Pancreas (tissue), 10 donors: Measurements from ENCODE around the gene ADCY3. TPM values are rescaled to one million over a fixed set of nuclear protein-coding genes. Genes with fewer than 3 reads are reported as not detected.

ENCODE experiments used
- ATAC-seq, 4 donors: fragments of 200-7000 bp; cut with Tn5 transposase; one replicate each; pipeline versions ENCODE4 v1.8.0 to v1.9.1; 2020; ENCODE audit warnings: mild to moderate bottlenecking in 4 of 4, moderate library complexity in 4 of 4
- DNase-seq, 6 donors: peaks; one replicate each; pipeline ENCODE4 v3.0.0-alpha.2; 2020
- FAIRE-seq: peaks from 2 replicates; lab custom pipeline; 2012; peaks lifted over from hg19 to GRCh38; lab: Jason Lieb, UNC
- H3K27ac ChIP-seq, 4 donors: fragments of 200-600 bp; sonication (generic); 1 replicate in 3 of 4; 2 replicates in 1 of 4; pipeline versions ENCODE4 v1.5.0 to v1.8.0; 2020
- H3K27me3 ChIP-seq, 4 donors: fragments of 200-600 bp; one replicate each; pipeline ENCODE4 v1.8.0; 2021
- H3K36me3 ChIP-seq, 3 donors: fragments of 200-600 bp; sonication (generic) in 1 of 3; one replicate each; pipeline versions ENCODE4 v1.5.0 to v1.8.0; 2020 to 2021
- H3K4me1 ChIP-seq, 3 donors: fragments of 200-600 bp; one replicate each; pipeline ENCODE4 v1.8.0; 2021
- H3K4me3 ChIP-seq, 4 donors: fragments of 200-600 bp; sonication (generic) in 2 of 4; one replicate each; pipeline versions ENCODE4 v1.5.0 to v1.8.0; 2020 to 2021
- H3K9me3 ChIP-seq, 4 donors: fragments of 200-600 bp; one replicate each; pipeline ENCODE4 v1.8.0; 2021
- WGBS, 2 donors: extraction: QIAGEN DNeasy Blood & Tissue Kit; methylation state at CpG; one replicate each; pipeline ENCODE4 v1.1.7; 2013; 5-methylcytosine and 5-hydroxymethylcytosine counted together
- intact Hi-C, 3 donors: fragments of 100-400 bp; cut with DNase I; formaldehyde crosslinking; loops; one replicate each; pipeline versions ENCODE4 v1.11.1 to v1.14.2; 2022
- polyA plus RNA-seq, 2 donors: library from polyadenylated mRNA; stranded (reverse); fragments of 200-250 nt; gene quantifications; one replicate each; pipeline ENCODE4 v1.2.3, GENCODE V29; 2013
- total RNA-seq, 6 donors: library from RNA; stranded (reverse); fragmentation: NEBNext Ultra II Directional in 4 of 6; extraction: Animal tissue kit (Norgen Biotek cat#: 25700) in 4 of 6; gene quantifications; one replicate each; pipeline versions ENCODE4 v1.2.1 to v1.2.4, GENCODE V29; 2021 to 2023
- TF ChIP-seq, protein P1 (sequence below), 4 donors: fragments of 200-600 bp; sonication (generic) in 3 of 4; IDR thresholded peaks; one replicate each; pipeline versions ENCODE4 v1.5.0 to v1.8.0; 2021; ENCODE audit warnings: antibody characterized with exemption in 4 of 4
- donor health status: healthy with polysubstance abuse.
- donor health status: DM: no; HTN: no; CAD: no; lungs with moderate emphysema.
- donor health status: DM: no; HTN: no; CAD: no.
- donor health status: control.
- donor health status: control.
- donor health status: Bipolar disorder and iron deficiency.
- donor health status: DM: yes; HTN: yes; CAD: no.
- donor health status: DM: no; HTN: no; CAD: no.
- donor health status: DM: no; HTN: no; CAD: no.
- donor health status: DM: yes; HTN: yes; CAD: no.

Gene ADCY3
- total and polyA plus RNA-seq, 8 donors = 4.7 to 29.4 (median 11.0) TPM

DNA sequence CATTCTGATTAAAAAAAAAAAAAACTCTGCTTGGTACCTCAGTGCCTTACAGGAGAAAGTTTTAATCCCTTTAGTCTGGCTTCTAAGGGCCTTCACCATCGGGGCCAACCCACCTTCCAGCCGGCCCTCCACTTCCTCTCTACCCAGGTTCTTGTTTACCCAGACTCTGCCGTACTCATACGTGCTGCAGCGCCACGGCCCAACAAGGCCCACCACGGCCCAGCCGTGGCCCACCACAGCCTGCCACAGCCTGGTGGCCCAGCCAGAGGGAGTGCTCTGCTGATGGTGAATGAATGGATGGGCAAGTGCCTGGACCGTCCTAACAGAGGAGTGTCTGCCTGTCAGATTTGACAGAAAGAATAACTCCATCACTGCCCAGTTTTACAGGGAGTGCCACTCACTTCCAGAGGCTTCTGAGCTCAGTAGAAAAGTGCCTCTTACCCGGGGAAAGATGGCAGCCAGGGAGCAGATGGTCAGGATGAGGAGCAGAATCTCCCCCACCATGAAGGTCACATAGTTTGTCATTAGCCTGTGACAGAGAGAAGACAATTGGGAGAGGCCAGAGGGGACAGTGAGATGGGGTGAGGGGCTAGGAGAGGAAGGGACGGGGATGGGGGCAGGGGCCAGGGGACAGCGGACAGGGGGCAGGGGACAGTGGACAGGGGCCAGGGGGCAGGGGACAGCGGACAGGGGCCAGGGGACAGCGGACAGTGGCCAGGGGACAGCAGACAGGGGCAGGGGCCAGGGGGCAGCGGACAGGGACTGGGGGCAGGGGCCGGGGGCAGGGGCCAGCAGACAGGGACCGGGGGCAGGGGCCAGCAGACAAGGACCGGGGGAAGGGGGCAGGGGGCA lies 88.6 kb downstream of the ADCY3 start:
- WGBS, 2 donors = 84 to 93% methylated on average over 15 to 18 of the region's 18 CpGs
- no peaks in the 10 kb centered on the region for H3K9me3 ChIP-seq
- no peaks in the 10 kb centered on the region for H3K27me3 ChIP-seq
- H3K27ac ChIP-seq = no peak overlapping the region
- ATAC-seq (no peak), DNase-seq (no peak), FAIRE-seq (no peak)
- TF ChIP-seq, protein P1, sequence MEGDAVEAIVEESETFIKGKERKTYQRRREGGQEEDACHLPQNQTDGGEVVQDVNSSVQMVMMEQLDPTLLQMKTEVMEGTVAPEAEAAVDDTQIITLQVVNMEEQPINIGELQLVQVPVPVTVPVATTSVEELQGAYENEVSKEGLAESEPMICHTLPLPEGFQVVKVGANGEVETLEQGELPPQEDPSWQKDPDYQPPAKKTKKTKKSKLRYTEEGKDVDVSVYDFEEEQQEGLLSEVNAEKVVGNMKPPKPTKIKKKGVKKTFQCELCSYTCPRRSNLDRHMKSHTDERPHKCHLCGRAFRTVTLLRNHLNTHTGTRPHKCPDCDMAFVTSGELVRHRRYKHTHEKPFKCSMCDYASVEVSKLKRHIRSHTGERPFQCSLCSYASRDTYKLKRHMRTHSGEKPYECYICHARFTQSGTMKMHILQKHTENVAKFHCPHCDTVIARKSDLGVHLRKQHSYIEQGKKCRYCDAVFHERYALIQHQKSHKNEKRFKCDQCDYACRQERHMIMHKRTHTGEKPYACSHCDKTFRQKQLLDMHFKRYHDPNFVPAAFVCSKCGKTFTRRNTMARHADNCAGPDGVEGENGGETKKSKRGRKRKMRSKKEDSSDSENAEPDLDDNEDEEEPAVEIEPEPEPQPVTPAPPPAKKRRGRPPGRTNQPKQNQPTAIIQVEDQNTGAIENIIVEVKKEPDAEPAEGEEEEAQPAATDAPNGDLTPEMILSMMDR (IDR thresholded peaks at IDR 0.05) = no peak
- intact Hi-C loops = loop anchor here in 1 of 3 donors (10.0 kb wide), 1 partner anchor 303 kb away; no protein-coding TSS in a partner anchor
- H3K36me3 ChIP-seq = no peaks in the 10 kb centered on the region
- no peak overlapping the region for H3K4me3 ChIP-seq
- H3K4me1 ChIP-seq = no peaks in the 10 kb centered on the region

DNA sequence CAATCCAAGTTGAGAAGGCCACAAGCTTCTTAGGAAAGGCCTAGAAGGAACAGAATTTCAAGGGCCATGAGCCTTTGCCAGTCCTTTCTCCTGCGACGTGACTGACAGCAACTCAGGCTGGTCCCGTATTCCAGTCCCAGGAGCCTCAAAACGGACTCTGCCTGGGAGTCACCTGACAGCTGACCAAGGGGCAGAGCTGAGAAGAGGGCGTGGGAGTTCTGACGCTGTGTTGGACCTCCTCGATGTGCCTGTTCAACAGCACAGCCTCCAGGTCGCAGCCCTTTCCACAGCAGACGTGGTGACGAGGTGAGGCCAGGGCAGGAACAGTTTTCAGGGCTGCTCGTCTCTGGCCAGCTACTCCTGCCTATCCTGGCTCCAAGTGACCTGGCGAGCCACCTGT lies 89.3 kb downstream of the ADCY3 start:
- WGBS, 2 donors = 89 to 93% methylated on average over 12 of the region's 12 CpGs
- intact Hi-C loops = loop anchor here in 1 of 3 donors (10.0 kb wide), 1 partner anchor 304 kb away; no protein-coding TSS in a partner anchor

DNA sequence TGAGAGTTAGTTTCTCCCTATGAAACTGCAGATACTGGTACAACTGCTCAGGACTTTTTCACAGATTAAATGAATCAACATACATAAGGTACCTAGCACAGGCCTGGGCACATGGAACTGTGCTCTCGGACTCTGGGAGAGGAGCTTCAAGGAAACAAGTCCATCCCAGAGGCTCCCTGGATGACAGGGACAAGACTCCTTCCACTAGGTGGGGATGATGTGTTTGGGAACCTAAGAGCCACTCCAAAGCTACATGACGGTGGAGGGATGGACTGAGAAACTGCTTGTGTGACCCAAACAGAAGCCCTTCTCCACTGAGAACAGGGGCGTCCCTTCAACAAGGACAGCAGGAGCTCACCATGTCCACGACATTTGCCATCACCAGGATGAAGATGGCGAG lies 89.7 kb downstream of the ADCY3 start:
- TF ChIP-seq, protein P1 (IDR thresholded peaks at IDR 0.05) = no peak
- Histone ChIP-seq H3K4me3 (no peak overlapping the region), H3K36me3 (no peaks in the 10 kb centered on the region), H3K27ac (no peak overlapping the region), H3K27me3 (no peaks in the 10 kb centered on the region), H3K9me3 (no peaks in the 10 kb centered on the region), H3K4me1 (no peaks in the 10 kb centered on the region)
- WGBS, 2 donors = 89 to 92% methylated on average over 5 of the region's 5 CpGs
- FAIRE-seq = no peak
- no peak for ATAC-seq
- DNase-seq = no peak
- intact Hi-C loops = loop anchor here in 1 of 3 donors (10.0 kb wide), 1 partner anchor 304 kb away; no protein-coding TSS in a partner anchor

More for the DNA sequence above, 89.3 kb downstream of the ADCY3 start:
- no peak overlapping the region for H3K4me3 ChIP-seq
- H3K27me3 ChIP-seq = no peaks in the 10 kb centered on the region
- ATAC-seq = no peak
- H3K27ac ChIP-seq = no peak overlapping the region
- no peaks in the 10 kb centered on the region for H3K36me3 ChIP-seq
- DNase-seq = no peak
- H3K9me3 ChIP-seq = no peaks in the 10 kb centered on the region
- FAIRE-seq = no peak
- TF ChIP-seq, protein P1 (IDR thresholded peaks at IDR 0.05) = no peak
- H3K4me1 ChIP-seq = no peaks in the 10 kb centered on the region

DNA sequence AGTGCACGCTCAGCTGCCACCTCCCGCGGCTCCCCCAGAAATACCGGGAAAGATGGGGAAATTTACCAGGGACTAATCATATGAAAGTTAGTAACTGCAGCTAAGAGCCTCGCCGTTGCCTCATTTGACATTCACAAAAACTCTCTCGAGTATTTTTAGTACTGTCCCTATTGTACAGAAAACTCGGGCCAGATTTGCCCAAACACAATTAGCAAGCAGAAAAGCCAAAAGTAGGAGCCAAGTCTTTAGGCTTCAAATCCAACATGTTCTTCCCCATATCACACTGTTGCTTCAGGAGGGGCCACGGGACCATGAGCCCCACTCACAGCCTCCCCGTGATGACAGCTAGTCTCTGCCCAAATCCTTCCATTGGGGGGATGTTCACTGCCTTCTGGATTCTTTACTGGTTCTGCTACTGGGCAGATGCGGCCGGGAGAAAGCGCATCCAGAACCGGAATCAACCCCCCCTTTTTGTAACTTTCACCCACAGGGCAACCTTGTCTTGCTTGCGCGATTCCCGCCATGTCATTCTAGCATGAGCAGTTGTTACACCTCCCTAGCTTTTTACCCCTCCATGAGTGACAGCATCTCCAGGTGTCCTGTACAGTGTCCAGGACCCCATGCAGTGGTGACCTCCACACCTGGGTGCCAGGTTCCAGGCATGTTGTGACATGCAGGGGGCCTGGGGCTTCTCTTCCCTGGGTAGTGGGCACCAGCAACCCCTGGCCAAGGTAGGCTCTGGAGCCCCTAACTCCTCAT lies 91.6 kb downstream of the ADCY3 start:
- no peaks in the 10 kb centered on the region for H3K27me3 ChIP-seq
- TF ChIP-seq, protein P1 (IDR thresholded peaks at IDR 0.05) = no peak
- H3K27ac ChIP-seq = no peak overlapping the region
- H3K4me1 ChIP-seq = no peaks in the 10 kb centered on the region
- H3K36me3 ChIP-seq = no peaks in the 10 kb centered on the region
- DNase-seq (no peak), FAIRE-seq (no peak), ATAC-seq (no peak)
- H3K4me3 ChIP-seq = no peak overlapping the region
- 66 to 68% methylated on average over 17 of the region's 17 CpGs for WGBS, 2 donors
- no peaks in the 10 kb centered on the region for H3K9me3 ChIP-seq
- intact Hi-C loops = loop anchor here in 1 of 3 donors (5.0 kb wide), 2 partner anchors 406 to 421 kb away; no protein-coding TSS in a partner anchor
